Activated naive CD4-positive, alpha-beta T cell treated with anti-CD3 and anti-CD28 coated beads, Interleukin-2, amount 10 ng/mL, durations not matched to agents 7 days and 5 days (primary cell): ENCODE data around the gene ADD3.
"Not testable (repeated sequence)": the region's sequence is repeated elsewhere in the genome, so short reads cannot be mapped to it uniquely, and the experiment has no call there.

Experiments
- CTCF ChIA-PET: fragments of 350-600 bp; sonication (Branson Sonifier 250); formaldehyde crosslinking; loops from one replicate; lab custom pipeline; 2021; ENCODE audit warnings: antibody characterized with exemption; lab: Charles Lee
- DNase-seq: peaks from one replicate; pipeline ENCODE4 v3.0.0-alpha.2; 2020
- H3K27ac Mint-ChIP-seq: one replicate; pipeline ENCODE4 v1.8.0; 2021; ENCODE audit warnings: mild to moderate bottlenecking, moderate library complexity, mixed read lengths
- H3K27me3 Mint-ChIP-seq: one replicate; pipeline ENCODE4 v1.8.0; 2021; ENCODE audit warnings: mild to moderate bottlenecking, mixed read lengths
- H3K36me3 Mint-ChIP-seq: one replicate; pipeline ENCODE4 v1.8.0; 2021; ENCODE audit warnings: mixed read lengths
- H3K4me1 Mint-ChIP-seq: one replicate; pipeline ENCODE4 v1.8.0; 2021; ENCODE audit warnings: mixed read lengths
- H3K4me3 Mint-ChIP-seq: one replicate; pipeline ENCODE4 v1.8.0; 2021; ENCODE audit warnings: mild to moderate bottlenecking, moderate library complexity, mixed read lengths
- H3K9me3 Mint-ChIP-seq: one replicate; pipeline ENCODE4 v1.8.0; 2021; ENCODE audit warnings: mixed read lengths

The ADD3 gene

GRCh38 chr10:109984013-109984412, 23.8 kb upstream of the ADD3 start:
- no peaks in the 10 kb centered on the region for H3K36me3 Mint-ChIP-seq
- CTCF ChIA-PET, result no interaction called here
- H3K4me3 Mint-ChIP-seq, result no peak overlapping the region
- H3K9me3 Mint-ChIP-seq, result peaks cover 14% of the 10 kb centered on the region
- no peak for DNase-seq
- H3K27ac Mint-ChIP-seq, result no peak overlapping the region
- H3K27me3 Mint-ChIP-seq, result peaks cover 14% of the 10 kb centered on the region
- no peaks in the 10 kb centered on the region for H3K4me1 Mint-ChIP-seq

DNA sequence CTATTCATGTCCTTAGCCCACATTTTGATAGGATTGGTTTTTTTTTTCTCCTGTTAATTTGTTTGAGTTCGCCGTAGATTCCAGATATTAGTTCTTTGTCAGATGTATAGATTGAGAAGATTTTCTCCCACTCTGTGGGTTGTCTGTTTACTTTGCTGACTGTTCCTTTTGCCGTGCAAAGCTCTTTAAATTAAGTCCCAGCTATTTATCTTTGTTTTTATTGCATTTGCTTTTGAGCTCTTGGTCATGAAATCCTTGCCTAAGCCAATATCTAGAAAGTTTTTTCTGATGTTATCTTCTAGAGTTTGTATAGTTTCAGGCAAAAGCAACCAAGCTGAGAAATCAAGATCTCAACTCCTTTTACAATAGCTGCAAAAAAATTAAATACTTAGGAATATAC, 22.0 kb upstream of the ADD3 start:
- H3K4me1 Mint-ChIP-seq, H3K4me3 Mint-ChIP-seq, H3K36me3 Mint-ChIP-seq, H3K27ac Mint-ChIP-seq, DNase-seq: not testable (repeated sequence)
- Mint-ChIP-seq H3K9me3 (peaks cover 14% of the 10 kb centered on the region), H3K27me3 (peaks cover 14% of the 10 kb centered on the region)
- CTCF ChIA-PET, result interaction anchor here (0.8 kb wide), 1 partner anchor 9 kb away, joined by 5 read pairs; no protein-coding TSS in a partner anchor

- no peaks in the 10 kb centered on the region for H3K36me3 Mint-ChIP-seq
- H3K4me1 Mint-ChIP-seq, result no peaks in the 10 kb centered on the region
- H3K9me3 Mint-ChIP-seq, result peaks cover 14% of the 10 kb centered on the region
- no peak overlapping the region for H3K27ac Mint-ChIP-seq
- H3K4me3 Mint-ChIP-seq, result no peak overlapping the region
- CTCF ChIA-PET, result interaction anchor here (0.8 to 2.8 kb wide), 4 partner anchors 10 to 274 kb away, joined by 3 to 22 read pairs (median 3); no protein-coding TSS in a partner anchor
- peaks cover 9% of the 10 kb centered on the region for H3K27me3 Mint-ChIP-seq
- DNase-seq, result no peak
Observed at GRCh38 chr10:109987452-109988211, 20.2 kb upstream of the ADD3 start.

GRCh38 chr10:109988212-109988596, 19.6 kb upstream of the ADD3 start:
- CTCF ChIA-PET, result interaction anchor here (0.8 to 2.8 kb wide), 3 partner anchors 11 to 273 kb away, joined by 3 to 22 read pairs (median 3); no protein-coding TSS in a partner anchor
- no peak for DNase-seq
- peaks cover 14% of the 10 kb centered on the region for H3K9me3 Mint-ChIP-seq
- no peaks in the 10 kb centered on the region for H3K36me3 Mint-ChIP-seq
- no peaks in the 10 kb centered on the region for H3K4me1 Mint-ChIP-seq
- H3K27me3 Mint-ChIP-seq, result peaks cover 9% of the 10 kb centered on the region
- no peak overlapping the region for H3K27ac Mint-ChIP-seq
- H3K4me3 Mint-ChIP-seq, result no peak overlapping the region

DNA sequence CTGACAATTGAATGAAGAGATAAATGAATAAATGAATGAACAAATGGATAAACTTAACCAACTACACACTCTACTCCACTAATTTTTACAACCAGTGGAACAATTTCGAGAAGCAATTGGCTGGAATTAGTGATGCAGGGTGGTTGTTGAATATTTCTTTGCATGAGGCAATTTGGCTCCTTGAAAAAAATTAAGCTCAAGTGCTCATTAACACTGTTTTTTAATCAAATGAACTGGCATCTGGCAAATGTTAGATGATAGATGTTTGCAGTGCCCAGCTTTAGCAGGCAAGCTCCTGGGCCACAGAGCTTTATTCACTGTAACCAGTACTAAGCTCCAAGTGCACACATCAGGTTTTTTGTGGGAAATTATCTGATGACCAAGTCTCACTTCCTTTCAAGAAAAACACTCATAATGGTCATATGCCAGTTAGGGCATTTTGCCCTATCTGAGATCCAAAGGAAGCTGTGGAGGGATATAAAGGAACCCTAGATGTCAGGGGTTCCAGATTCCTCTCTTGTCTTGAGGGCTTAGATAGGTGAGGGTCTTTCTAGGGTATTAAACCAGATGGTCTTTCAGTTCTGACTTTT, 16.4 kb upstream of the ADD3 start:
- Mint-ChIP-seq H3K4me3 (no peak overlapping the region), H3K27ac (no peak overlapping the region), H3K27me3 (no peaks in the 10 kb centered on the region), H3K36me3 (no peaks in the 10 kb centered on the region), H3K9me3 (peaks cover 5% of the 10 kb centered on the region), H3K4me1 (peaks cover 3% of the 10 kb centered on the region)
- CTCF ChIA-PET, result interaction anchor here (0.6 to 3.1 kb wide), 10 partner anchors 9 to 1590 kb away, joined by 3 to 12 read pairs (median 3); partner anchors contain the start of gene ADD3
- DNase-seq, result no peak

DNA sequence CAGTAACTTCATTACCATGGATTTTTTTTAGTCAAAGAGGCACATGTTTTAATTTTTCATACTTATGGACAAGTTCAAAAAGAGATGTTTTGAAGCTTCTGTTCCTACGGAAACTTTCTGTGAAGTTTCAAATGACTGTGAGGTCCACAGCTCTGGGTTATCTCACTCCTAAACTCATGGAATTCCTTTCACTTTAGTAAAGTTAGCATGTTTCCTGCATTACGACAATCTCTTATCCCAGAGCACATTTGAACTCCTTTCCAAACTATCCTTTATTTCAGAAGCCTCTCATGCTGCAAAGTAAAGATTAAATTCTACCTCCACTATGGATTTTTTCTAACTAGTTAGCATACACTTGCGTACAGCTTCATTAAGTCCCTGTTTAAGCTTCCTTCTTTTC, 15.3 kb upstream of the ADD3 start:
- H3K4me1 Mint-ChIP-seq, result peaks cover 5% of the 10 kb centered on the region

GRCh38 chr10:109993551-109994330, 14.0 kb upstream of the ADD3 start:
- H3K9me3 Mint-ChIP-seq, result no peaks in the 10 kb centered on the region
- no peak overlapping the region for H3K27ac Mint-ChIP-seq
- no peak overlapping the region for H3K4me3 Mint-ChIP-seq
- H3K36me3 Mint-ChIP-seq, result no peaks in the 10 kb centered on the region
- peaks cover 4% of the 10 kb centered on the region for H3K27me3 Mint-ChIP-seq
- peaks cover 5% of the 10 kb centered on the region for H3K4me1 Mint-ChIP-seq
- DNase-seq, result no peak
- CTCF ChIA-PET, result interaction anchor here (3.1 kb wide), 1 partner anchor 15 kb away, joined by 12 read pairs; no protein-coding TSS in a partner anchor

More for the DNA sequence above, 15.3 kb upstream of the ADD3 start:
- DNase-seq, result no peak
- CTCF ChIA-PET, result interaction anchor here (1.0 to 3.1 kb wide), 3 partner anchors 10 to 114 kb away, joined by 3 to 12 read pairs (median 3); no protein-coding TSS in a partner anchor
- Mint-ChIP-seq H3K36me3 (no peaks in the 10 kb centered on the region), H3K9me3 (peaks cover 4% of the 10 kb centered on the region), H3K27me3 (no peaks in the 10 kb centered on the region), H3K27ac (no peak overlapping the region), H3K4me3 (no peak overlapping the region)

DNA sequence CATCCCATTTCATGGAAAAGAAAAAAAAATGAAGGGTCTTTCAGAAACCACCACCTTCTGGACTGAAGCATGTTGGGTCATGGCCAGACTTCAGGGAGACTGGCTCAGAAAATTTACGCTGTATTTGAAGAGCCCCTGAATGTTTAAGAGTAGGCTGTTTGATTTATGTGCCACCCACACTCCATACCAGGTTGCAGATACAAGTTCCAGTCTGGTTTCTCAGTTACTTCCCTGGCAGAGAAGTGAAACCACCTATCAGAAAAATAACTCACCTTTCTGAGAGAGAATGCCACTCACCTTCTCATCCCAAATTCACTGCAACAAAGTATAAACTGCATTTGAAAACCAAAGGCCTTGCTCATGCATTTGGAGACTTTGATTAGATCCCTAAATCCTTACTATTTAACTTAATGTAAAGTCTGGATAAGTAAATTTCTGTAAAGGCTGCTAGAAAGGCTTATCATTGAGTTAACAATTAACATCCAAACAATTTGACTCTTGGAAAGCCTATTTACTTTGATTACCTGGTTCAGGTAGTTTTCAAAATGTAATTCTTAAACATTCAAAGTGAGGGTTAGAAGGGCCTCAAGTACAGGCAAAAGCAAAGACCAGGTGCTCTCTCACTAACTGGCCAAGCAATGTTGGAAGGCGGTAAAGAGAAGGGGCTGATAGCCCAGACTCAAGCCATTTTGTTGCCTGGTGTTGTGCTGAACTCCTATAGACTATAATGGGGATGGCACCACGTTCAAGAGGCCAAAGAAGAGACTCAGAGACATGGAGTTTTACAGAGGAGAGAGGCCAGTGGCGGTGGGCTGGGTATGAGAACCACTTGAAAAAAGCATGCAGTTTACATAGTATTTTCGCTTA, 12.8 kb upstream of the ADD3 start:
- H3K27ac Mint-ChIP-seq, result no peak overlapping the region

GRCh38 chr10:109995595-109995994, 12.2 kb upstream of the ADD3 start:
- DNase-seq, result no peak
- no peaks in the 10 kb centered on the region for H3K36me3 Mint-ChIP-seq
- peaks cover 5% of the 10 kb centered on the region for H3K4me1 Mint-ChIP-seq
- H3K27me3 Mint-ChIP-seq, result peaks cover 4% of the 10 kb centered on the region
- CTCF ChIA-PET, result no interaction called here
- H3K4me3 Mint-ChIP-seq, result no peak overlapping the region
- no peaks in the 10 kb centered on the region for H3K9me3 Mint-ChIP-seq
- H3K27ac Mint-ChIP-seq, result no peak overlapping the region

More for the DNA sequence above, 12.8 kb upstream of the ADD3 start:
- Mint-ChIP-seq H3K9me3 (no peaks in the 10 kb centered on the region), H3K4me1 (peaks cover 5% of the 10 kb centered on the region), H3K4me3 (no peak overlapping the region), H3K27me3 (peaks cover 4% of the 10 kb centered on the region), H3K36me3 (no peaks in the 10 kb centered on the region)
- CTCF ChIA-PET, result no interaction called here
- no peak for DNase-seq

DNA sequence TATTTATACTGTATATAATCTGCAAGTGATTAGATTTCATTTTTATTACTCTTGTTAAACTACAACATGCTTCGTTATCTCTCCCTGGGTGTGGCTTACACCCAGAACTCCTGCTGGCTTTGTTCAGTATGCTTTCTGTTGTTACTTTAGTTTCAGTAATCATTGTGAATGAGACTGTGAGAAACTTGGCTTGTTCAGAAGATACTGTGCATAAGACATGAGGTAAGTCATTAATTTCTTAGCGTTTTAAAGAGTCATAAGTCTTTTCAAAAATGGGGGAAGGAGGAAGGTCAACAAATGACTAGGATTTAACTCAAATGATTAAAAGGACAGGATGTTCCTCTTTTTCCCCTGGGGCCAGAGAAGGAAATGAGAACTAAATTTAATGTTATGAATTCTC, 11.6 kb upstream of the ADD3 start:
- CTCF ChIA-PET, result interaction anchor here (1.1 to 1.4 kb wide), 2 partner anchors 18 to 112 kb away, joined by 3 to 5 read pairs; no protein-coding TSS in a partner anchor
- H3K4me3 Mint-ChIP-seq, result no peak overlapping the region
- DNase-seq, result no peak

GRCh38 chr10:109996766-109997171, 11.0 kb upstream of the ADD3 start:
- peaks cover 4% of the 10 kb centered on the region for H3K27me3 Mint-ChIP-seq
- no peak overlapping the region for H3K4me3 Mint-ChIP-seq
- H3K9me3 Mint-ChIP-seq, result no peaks in the 10 kb centered on the region
- no peak for DNase-seq
- CTCF ChIA-PET, result interaction anchor here (1.1 to 1.4 kb wide), 2 partner anchors 19 to 113 kb away, joined by 3 to 5 read pairs; no protein-coding TSS in a partner anchor
- H3K4me1 Mint-ChIP-seq, result peaks cover 5% of the 10 kb centered on the region
- no peaks in the 10 kb centered on the region for H3K36me3 Mint-ChIP-seq
- H3K27ac Mint-ChIP-seq, result no peak overlapping the region

More for the DNA sequence above, 11.6 kb upstream of the ADD3 start:
- Mint-ChIP-seq H3K9me3 (no peaks in the 10 kb centered on the region), H3K27ac (no peak overlapping the region), H3K27me3 (peaks cover 4% of the 10 kb centered on the region), H3K36me3 (no peaks in the 10 kb centered on the region), H3K4me1 (peaks cover 5% of the 10 kb centered on the region)

DNA sequence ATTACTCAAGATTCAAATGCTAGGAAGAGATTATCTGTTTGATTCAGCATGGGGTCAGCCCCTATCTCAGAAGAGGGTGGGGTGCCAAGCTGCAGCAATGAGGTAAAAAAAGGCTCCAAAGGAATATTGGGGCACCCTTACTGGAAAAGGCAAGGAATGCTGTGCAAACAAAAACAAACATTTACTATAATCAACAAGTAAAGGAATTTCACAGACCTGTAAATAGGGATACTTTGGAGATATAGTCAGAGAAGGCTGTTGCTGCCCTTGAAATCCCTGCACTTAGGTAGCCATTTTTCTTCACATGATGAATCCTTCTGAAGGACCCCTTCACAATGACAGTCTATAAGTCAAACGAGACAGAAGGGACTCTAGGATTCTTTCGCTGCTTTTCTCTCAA, 10.6 kb upstream of the ADD3 start:
- Mint-ChIP-seq H3K4me3 (no peak overlapping the region), H3K9me3 (no peaks in the 10 kb centered on the region), H3K27ac (no peak overlapping the region), H3K36me3 (no peaks in the 10 kb centered on the region), H3K4me1 (peaks cover 5% of the 10 kb centered on the region), H3K27me3 (peaks cover 4% of the 10 kb centered on the region)
- CTCF ChIA-PET, result interaction anchor here (1.1 to 1.4 kb wide), 2 partner anchors 19 to 113 kb away, joined by 3 to 5 read pairs; no protein-coding TSS in a partner anchor
- DNase-seq, result no peak

- Mint-ChIP-seq H3K9me3 (no peaks in the 10 kb centered on the region), H3K36me3 (no peaks in the 10 kb centered on the region), H3K4me1 (peaks cover 6% of the 10 kb centered on the region), H3K27me3 (peaks cover 4% of the 10 kb centered on the region), H3K4me3 (no peak overlapping the region), H3K27ac (no peak overlapping the region)
- no peak for DNase-seq
- CTCF ChIA-PET, result interaction anchor here (1.5 kb wide), 1 partner anchor 114 kb away, joined by 7 read pairs; no protein-coding TSS in a partner anchor
Observed at GRCh38 chr10:109998513-109998912, 9.3 kb upstream of the ADD3 start.
